HG02678 (cell line): Measurements from ENCODE around the gene CFAP54.
"Not testable (repeated sequence)": the region's sequence is repeated elsewhere in the genome, so short reads cannot be mapped to it uniquely, and the experiment has no call there.

Experiments
- ATAC-seq: cut with Tn5 transposase; IDR thresholded peaks from one replicate; pipeline ENCODE4 v1.9.1; 2021; ENCODE audit warnings: mild to moderate bottlenecking, moderate library complexity; ENCODE audit not compliant: unreplicated experiment

Gene CFAP54

DNA sequence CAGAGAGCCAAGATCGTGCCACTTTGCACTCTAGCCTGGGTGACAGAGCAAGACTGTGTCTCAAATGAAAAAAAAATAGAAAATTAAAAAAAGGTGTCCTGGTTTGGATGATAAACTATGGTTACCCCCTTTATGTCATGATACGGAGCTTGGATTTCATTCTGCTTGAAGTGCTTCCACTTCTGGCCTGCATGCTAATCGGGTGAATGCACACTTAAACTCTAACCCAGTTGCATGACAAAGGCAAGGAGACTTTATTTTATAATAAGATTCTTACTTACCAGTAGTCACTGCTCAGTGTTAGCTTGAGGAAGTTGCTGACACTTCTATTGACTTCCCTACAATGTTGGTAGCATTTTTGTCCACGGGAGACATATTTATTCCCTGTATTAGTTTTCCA lies 24.3 kb downstream of the CFAP54 start:
- ATAC-seq = no peak

DNA sequence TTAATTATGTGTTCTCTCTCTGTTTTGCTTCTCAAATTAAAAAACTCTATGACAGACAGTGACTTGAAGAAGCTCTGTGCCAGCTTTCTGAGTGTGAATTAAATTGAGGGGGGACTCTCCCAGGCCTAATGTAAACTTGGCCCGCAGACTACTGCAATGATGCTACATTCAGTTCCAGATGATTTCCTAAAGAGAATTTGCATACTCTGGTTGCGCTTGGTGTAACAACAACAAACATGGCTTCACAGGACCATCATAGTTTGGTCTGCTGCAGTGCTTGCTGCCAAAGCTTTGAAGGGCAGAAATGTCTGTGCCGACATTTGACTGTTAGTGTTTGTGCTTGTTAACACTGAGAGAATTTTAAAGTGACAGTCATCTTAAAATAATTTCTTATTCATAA lies 25.0 kb downstream of the CFAP54 start:
- ATAC-seq = peak; percentile 66

DNA sequence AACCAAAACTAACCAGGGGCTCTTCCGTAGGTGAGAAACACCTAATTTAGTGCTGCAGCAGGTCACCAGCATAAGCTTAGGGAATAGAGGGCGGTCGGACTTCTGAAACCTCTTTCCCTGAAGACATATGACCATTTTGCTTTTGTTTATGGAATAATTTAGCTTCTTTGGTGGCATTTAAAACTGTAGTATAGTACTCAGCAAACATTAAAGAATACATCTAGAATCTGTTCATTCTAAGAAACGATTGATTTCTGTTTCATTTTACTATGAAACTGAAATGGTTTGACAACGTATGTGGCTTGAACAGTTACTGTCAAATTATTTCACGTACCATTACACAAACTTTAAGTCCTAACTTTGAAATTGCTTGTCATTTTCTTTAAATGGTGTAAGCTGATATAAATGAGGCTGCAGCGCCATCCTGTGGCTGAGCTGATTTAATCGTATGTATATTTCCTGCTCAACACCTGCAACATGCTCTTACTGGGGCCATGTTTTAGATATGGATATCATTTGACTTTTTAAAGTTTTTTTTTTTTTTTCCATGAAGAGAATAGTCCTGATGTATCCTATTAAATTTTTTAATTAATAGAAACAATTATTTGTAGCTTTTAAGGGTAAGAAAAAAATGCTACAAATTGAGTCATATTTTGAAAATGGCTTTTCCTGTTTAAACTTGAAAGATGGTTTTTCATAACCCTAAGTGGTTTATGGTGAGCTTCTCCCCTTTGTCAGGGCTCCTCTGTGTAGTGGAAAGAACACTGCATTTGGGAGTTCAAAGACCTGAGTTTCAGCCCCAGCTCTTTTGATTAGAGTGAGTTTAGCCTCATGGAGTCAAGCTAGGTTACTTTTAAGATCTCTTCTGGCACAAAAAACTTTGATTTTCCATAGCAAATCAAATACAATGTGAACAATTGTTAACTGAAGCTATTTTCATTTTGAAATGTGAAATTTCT lies 27.4 kb downstream of the CFAP54 start:
- ATAC-seq = peak; percentile 68

DNA sequence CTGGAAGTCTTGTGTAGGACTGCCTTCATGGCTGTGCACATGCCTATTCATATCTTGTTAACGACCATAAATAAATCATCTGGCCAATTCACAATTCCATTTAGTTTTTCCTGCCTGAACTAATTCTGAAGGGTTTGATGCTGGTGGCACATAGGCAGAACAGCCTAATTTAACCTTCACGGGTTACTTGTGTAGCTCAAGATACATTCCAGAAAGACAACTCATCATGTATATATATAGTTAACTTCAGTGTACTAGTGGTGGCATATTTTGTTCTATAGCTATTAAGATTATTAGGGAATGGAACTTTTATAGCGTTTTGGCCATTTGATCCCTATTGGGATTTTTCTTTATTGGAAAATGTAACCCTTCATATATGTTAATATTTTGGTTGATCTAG lies 31.4 kb downstream of the CFAP54 start:
- ATAC-seq = no peak

DNA sequence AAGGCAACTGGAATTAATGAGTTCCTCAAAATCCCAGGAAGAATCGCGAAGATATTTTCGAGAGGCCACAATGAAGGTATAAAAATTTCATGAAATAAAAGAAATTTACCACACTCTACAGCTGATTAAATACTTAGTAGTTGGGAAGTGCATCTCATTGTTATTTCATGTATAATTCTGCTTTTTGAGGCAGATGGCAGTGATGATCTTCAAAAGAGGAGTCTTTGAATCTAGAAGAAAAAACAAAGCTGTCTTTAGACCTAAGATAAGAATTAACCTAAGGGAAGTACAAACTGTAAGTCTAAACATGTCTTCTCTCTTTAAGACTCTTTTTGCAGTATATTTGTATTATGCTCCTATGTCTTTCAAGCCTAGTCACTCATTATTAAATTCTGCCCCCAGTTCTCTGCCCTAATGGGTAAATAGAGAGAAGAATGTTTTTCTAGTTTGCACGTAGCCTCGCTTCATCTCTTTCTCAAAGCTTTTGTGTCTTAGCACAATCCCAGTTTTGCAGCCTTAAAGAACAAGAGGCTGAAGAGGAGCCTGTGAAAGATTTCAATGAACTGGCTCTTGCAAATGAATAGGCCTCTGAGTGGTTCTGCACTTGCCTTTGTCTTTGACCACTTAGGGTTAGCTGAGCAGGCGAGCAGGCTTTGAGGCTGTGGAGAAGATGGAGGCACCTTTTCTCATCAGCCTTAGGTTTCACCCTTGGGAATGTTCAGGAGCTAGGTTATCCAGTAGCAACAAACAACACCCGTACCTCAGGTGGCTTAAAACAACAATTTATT lies 32.7 kb downstream of the CFAP54 start:
- ATAC-seq = no peak

- ATAC-seq = no peak
Measured at GRCh38 chr12:96522690-96523089, 33.3 kb downstream of the CFAP54 start.

DNA sequence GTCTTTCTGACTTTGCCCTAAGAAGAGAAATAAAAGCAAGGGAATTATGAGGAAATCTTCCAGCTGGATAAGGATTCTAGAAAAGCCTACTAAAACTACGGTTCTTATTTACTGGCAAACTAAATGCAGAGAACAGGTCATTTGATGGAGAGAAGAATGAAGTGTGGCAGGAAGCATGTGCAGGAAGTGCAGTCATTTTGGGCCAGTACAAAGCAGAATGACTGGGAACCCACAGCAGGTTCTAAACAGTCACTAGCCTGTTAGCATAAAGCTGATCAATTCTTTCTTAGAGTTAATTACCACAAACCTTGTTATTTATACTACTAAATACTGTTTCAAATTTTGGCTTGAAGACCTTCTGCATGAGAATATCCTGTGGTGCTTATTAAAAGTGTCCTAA lies 36.7 kb downstream of the CFAP54 start:
- ATAC-seq = no peak

GRCh38 chr12:96529912-96530311 lies 40.5 kb downstream of the CFAP54 start:
- no peak for ATAC-seq

DNA sequence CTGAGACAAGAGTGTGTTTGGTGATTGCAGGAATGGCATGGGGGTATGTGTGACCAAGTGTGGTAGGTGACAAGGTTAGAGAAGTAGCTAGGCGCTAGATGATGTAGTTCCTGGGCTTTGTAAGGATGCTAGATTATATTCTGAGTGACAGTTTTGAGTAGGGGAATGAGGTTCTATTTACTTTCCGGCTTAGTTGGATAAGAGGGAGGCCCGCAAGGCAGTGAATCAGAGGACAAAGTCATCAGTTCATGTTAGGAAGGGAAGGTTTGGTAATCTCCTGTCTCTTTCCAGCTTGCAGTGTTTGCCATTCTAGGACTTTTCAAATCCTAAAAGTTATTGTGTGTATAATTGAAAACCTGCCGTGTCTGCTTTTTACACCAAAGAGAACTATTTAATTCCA lies 45.0 kb downstream of the CFAP54 start:
- ATAC-seq = no peak

DNA sequence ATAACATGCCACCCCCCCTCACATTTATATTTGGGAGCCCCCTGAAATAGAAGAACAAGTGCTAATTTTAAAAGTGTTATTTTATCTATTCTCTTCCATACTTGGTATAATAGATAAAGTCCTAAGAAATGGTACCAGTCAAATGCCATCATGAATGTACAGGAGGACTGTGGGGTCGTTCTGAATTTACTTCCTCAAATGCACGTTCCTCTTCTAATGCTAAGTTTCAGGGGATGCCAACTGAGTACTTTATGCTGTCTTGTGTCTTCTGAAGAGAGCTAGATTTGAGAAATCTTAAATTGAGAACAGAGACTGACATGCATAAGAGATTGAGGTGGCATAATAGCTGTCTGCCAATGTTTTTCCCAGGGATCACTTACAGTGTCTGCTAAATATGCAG lies 59.0 kb downstream of the CFAP54 start:
- no peak for ATAC-seq

- ATAC-seq = no peak
Measured at GRCh38 chr12:96549341-96549740, 60.0 kb downstream of the CFAP54 start.

- peak; percentile 20 for ATAC-seq
Measured at GRCh38 chr12:96570579-96570978, 81.2 kb downstream of the CFAP54 start.

- peak; percentile 91 for ATAC-seq
Measured at GRCh38 chr12:96571101-96571862, 81.9 kb downstream of the CFAP54 start.

DNA sequence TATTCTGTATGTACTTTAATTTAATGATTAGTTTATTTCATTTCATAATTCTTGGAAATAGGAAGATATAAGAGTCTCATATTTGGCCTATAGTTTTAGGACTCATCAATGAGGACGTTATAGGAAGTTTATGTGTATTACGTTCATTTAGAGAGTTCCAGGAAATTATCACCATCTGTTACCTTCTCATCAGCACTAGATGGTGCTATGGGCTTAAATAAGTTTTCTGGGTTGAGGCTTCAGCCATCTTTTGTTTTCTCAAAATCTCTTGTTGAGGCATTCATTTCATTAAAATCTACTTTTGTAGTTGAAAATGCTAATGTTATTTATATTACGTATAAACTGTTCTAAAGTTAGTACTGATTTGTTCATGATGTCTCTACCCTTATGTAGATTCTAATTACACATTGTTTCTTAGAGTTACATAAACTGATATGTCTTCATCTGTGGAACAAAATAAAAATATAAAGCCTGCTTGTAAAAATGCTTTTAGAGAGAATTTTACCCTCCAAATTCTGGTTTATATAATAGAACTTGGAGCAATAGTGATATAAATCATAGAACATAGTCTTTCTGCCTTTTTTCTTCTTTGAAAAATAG lies 89.2 kb downstream of the CFAP54 start:
- ATAC-seq = peak; percentile 94

GRCh38 chr12:96585977-96586376 lies 96.6 kb downstream of the CFAP54 start:
- ATAC-seq = no peak

GRCh38 chr12:96587691-96588090 lies 98.3 kb downstream of the CFAP54 start:
- no peak for ATAC-seq

DNA sequence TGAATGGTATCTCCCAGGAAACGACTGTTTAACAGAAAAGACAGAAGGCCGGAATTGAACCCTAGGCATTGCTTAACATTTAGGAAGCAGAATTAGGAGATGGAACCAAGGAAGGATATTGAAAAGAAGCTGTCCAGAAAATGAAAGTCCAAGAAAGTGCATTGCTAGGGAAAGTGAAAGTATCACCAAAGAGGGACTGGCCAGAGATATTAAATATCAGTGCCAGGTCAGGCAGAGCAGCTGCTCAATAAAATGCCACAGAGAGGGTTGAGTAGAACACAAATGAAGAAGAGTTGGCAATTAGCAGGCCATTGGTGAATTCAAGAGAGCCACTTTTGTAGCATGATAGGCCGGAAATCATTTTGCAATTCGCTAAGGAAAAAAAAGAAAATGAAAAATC lies 101.6 kb downstream of the CFAP54 start:
- ATAC-seq = no peak

DNA sequence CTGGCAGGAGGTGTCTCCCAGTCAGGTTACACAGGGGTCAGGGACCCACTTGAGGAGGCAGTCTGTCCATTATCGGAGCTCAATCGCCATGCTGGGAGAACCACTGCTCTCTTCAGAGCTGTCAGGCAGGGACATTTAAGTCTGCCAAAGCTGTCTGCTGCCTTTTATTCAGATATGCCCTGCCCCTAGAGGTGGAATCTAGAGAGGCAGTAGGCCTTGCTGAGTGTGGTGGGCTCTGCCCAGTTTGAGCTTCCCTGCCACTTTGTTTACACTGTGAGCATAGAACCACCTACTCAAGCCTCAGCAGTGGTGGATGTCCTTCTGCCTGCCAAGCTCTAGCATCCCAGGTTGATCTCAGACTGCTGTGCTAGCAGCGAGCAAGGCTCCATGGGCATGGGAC lies 115.0 kb downstream of the CFAP54 start:
- not testable (repeated sequence) for ATAC-seq

GRCh38 chr12:96605684-96606083 lies 116.3 kb downstream of the CFAP54 start:
- ATAC-seq = no peak

GRCh38 chr12:96606134-96606533 lies 116.8 kb downstream of the CFAP54 start:
- no peak for ATAC-seq

- no peak for ATAC-seq
Measured at GRCh38 chr12:96606644-96607043, 117.3 kb downstream of the CFAP54 start.
